Esophagus muscularis mucosa (tissue), 4 donors: ENCODE data around the gene CLEC4E. TPM values are rescaled to one million over a fixed set of nuclear protein-coding genes. Genes with fewer than 3 reads are reported as not detected.
"Not testable (repeated sequence)": the region's sequence is repeated elsewhere in the genome, so short reads cannot be mapped to it uniquely, and the experiment has no call there.

Source experiments
- DNase-seq: peaks from one replicate; pipeline ENCODE4 v3.0.0-alpha.2; 2017; ENCODE audit errors: extremely low spot score
- H3K27ac ChIP-seq, 4 donors: fragments of 200-600 bp; sonication (generic); replicated peaks in 1 of 4; 1 replicate in 3 of 4; 2 replicates in 1 of 4; pipeline ENCODE4 v1.5.1; 2016 to 2019; ENCODE audit warnings: mild to moderate bottlenecking in 1 of 4
- H3K27me3 ChIP-seq, 4 donors: fragments of 200-600 bp; sonication (generic); one replicate each; pipeline versions ENCODE4 v1.5.1 to v1.6.0; 2016 to 2019
- H3K36me3 ChIP-seq, 4 donors: fragments of 200-600 bp; sonication (generic); one replicate each; pipeline ENCODE4 v1.5.1; 2016 to 2019
- H3K4me1 ChIP-seq, 4 donors: fragments of 200-600 bp; sonication (generic); one replicate each; pipeline ENCODE4 v1.5.1; 2016 to 2019
- H3K4me3 ChIP-seq, 4 donors: fragments of 200-600 bp; sonication (generic); 1 replicate in 2 of 4; 2 replicates in 2 of 4; pipeline ENCODE4 v1.5.1; 2016 to 2019; ENCODE audit warnings: mild to moderate bottlenecking in 4 of 4, moderate library complexity in 1 of 4
- H3K9me3 ChIP-seq, 4 donors: fragments of 200-600 bp; sonication (generic); 1 replicate in 3 of 4; 2 replicates in 1 of 4; pipeline ENCODE4 v1.5.1; 2016 to 2019
- EP300 ChIP-seq: sonication (generic); formaldehyde crosslinking; IDR thresholded peaks from one replicate; pipeline ENCODE4 v1.6.1; 2017; ENCODE audit warnings: antibody characterized with exemption
- POLR2A ChIP-seq: fragments of 450-650 bp; IDR thresholded peaks from one replicate; pipeline ENCODE4 v1.6.1; 2017; ENCODE audit warnings: antibody characterized with exemption, moderate library complexity, mild to moderate bottlenecking, low read depth
- POLR2AphosphoS5 ChIP-seq, 2 donors: sonication (generic); formaldehyde crosslinking; IDR thresholded peaks; one replicate each; pipeline ENCODE4 v1.6.1; 2017; ENCODE audit warnings: antibody characterized with exemption in 2 of 2
- WGBS: methylation state at CpG from one replicate; pipeline ENCODE4 v1.1.5; 2018; 5-methylcytosine and 5-hydroxymethylcytosine counted together
- intact Hi-C: fragments of 100-400 bp; cut with DNase I; formaldehyde crosslinking; loops from one replicate; pipeline ENCODE4 v1.15.1; 2023
- total RNA-seq, 4 donors: library from RNA; depleted of rRNA; stranded (reverse); fragments of >200 nt; gene quantifications; one replicate each; pipeline versions ENCODE4 v1.1.0 to v1.2.1, GENCODE V29; 2016
- TF ChIP-seq, protein P1 (sequence below), 3 experiments: fragments of 200-600 bp in 2 of 3; fragments of 450-650 bp in 1 of 3; sonication (generic) in 2 of 3; IDR thresholded peaks; one replicate each; pipeline ENCODE4 v1.5.1; 2017 to 2019; ENCODE audit warnings: antibody characterized with exemption in 3 of 3, mild to moderate bottlenecking in 2 of 3, moderate library complexity in 1 of 3

Gene CLEC4E, protein sequence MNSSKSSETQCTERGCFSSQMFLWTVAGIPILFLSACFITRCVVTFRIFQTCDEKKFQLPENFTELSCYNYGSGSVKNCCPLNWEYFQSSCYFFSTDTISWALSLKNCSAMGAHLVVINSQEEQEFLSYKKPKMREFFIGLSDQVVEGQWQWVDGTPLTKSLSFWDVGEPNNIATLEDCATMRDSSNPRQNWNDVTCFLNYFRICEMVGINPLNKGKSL
- 1 to 10 TPM in 2 of 4 donors, under 1 TPM in 1, not detected in 1; 0.71 to 5.1 (median 3.7) TPM for total RNA-seq

DNA sequence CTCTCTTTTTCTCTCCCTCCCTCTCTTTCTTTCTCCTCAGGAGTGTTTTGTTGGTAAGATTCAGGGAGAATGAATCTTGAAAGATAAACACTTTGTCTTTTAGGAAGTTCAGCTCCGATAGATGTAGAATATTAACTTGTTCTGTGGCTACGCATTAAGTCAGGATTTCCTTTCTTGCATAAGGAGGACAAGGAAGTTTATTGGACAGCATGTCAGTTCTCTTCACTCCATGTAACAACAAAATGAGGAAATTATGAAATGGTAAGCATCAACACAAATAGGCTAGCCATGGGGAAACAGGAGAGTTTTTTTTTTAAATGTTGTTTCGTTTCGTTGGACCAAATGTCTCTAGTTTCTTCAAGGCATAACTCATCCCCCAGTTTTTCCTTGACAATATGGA is at the start of gene CLEC4E:
Gene CLEC4E (minus strand): TSS at position 75 of the 400 bp plus-strand sequence. CDS start 108 bp downstream, outside the sequence.
- H3K9me3 ChIP-seq, H3K36me3 ChIP-seq, H3K4me1 ChIP-seq, DNase-seq, H3K4me3 ChIP-seq, intact Hi-C loops, H3K27ac ChIP-seq, H3K27me3 ChIP-seq: not testable (repeated sequence)
- WGBS = 38% methylated on average over 4 of the region's 4 CpGs

DNA sequence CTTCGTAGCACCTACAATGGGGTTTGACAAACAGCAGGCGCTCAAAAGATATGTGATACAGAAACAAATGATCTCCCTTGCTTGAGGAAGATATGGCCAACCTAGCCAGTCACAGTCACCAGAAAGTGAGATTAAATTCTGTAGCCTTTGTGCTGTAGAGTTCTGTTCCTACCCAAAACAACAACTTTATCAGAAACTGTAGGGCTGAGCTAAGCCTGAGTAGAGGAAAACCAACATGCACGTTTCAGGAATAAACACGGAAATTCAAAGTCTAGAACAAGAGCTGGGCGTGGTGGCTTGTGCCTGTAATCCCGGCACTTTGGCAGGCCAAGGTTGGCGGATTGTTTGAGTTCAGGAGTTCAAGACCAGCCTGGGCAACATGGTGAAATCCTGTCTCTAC is 49.0 kb upstream of the CLEC4E start:
- WGBS = 86% methylated on average over 7 of the region's 7 CpGs
- DNase-seq = no peak
- TF ChIP-seq EP300 = no peak
- TF ChIP-seq, protein P1, sequence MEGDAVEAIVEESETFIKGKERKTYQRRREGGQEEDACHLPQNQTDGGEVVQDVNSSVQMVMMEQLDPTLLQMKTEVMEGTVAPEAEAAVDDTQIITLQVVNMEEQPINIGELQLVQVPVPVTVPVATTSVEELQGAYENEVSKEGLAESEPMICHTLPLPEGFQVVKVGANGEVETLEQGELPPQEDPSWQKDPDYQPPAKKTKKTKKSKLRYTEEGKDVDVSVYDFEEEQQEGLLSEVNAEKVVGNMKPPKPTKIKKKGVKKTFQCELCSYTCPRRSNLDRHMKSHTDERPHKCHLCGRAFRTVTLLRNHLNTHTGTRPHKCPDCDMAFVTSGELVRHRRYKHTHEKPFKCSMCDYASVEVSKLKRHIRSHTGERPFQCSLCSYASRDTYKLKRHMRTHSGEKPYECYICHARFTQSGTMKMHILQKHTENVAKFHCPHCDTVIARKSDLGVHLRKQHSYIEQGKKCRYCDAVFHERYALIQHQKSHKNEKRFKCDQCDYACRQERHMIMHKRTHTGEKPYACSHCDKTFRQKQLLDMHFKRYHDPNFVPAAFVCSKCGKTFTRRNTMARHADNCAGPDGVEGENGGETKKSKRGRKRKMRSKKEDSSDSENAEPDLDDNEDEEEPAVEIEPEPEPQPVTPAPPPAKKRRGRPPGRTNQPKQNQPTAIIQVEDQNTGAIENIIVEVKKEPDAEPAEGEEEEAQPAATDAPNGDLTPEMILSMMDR (IDR thresholded peaks at IDR 0.05) = no peak
- no peak for TF ChIP-seq POLR2A
- TF ChIP-seq POLR2AphosphoS5 (IDR thresholded peaks at IDR 0.05) = no peak
- H3K9me3 ChIP-seq = no peaks in the 10 kb centered on the region
- no peak overlapping the region for H3K4me3 ChIP-seq
- intact Hi-C loops = no loop called here
- H3K36me3 ChIP-seq = no peaks in the 10 kb centered on the region
- no peak overlapping the region for H3K27ac ChIP-seq
- H3K4me1 ChIP-seq = no peaks in the 10 kb centered on the region
- H3K27me3 ChIP-seq = no peaks in the 10 kb centered on the region

DNA sequence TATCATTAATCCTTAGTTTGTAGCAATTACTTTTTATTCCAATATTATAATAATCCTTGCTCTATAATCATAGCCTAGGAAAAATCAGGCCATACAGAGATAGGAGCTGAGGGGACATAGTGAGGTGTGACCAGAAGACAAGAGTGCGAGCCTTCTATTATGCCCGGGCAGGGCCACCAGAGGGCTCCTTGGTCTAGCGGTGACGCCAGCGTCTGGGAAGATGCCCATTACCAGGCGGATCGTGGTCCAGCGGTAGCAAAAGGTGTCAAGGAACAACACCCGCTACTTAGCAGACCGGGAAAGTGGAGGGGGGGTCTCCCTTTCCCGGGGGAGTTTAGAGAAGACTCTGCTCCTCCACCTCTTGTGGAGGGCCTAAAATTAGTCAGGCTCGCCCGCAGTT is 43.8 kb upstream of the CLEC4E start:
- H3K4me3 ChIP-seq, intact Hi-C loops, H3K27ac ChIP-seq, H3K4me1 ChIP-seq, H3K36me3 ChIP-seq, H3K9me3 ChIP-seq, DNase-seq, H3K27me3 ChIP-seq: not testable (repeated sequence)
- 92% methylated on average over 13 of the region's 13 CpGs for WGBS

DNA sequence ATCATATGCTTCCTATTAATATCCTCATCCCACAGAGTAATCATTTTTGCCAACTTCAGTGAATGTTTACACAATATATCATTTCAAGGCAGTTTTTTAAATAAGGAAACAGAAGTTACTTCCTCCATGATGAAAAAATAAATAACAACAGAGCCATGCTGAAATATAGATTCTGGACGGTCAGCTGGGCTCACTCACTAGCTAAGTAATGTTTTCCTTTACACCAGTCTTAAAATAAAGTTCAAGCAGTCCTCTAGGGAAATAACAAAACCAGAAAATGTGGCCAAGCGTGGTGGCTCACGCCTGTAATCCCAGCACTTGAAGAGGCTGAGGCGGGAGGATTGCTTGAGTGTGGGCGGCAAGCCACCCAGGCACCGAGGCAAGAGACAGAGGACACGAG is 43.3 kb upstream of the CLEC4E start:
- Histone ChIP-seq H3K36me3 (no peaks in the 10 kb centered on the region), H3K27me3 (no peaks in the 10 kb centered on the region), H3K27ac (no peak overlapping the region), H3K4me3 (no peak overlapping the region), H3K9me3 (no peaks in the 10 kb centered on the region), H3K4me1 (no peaks in the 10 kb centered on the region)
- intact Hi-C loops = no loop called here
- DNase-seq = no peak
- TF ChIP-seq, protein P1 (IDR thresholded peaks at IDR 0.05) = no peak
- no peak for TF ChIP-seq POLR2A
- no peak for TF ChIP-seq EP300
- no peak for TF ChIP-seq POLR2AphosphoS5 (IDR thresholded peaks at IDR 0.05)
- WGBS = 66% methylated on average over 7 of the region's 7 CpGs

DNA sequence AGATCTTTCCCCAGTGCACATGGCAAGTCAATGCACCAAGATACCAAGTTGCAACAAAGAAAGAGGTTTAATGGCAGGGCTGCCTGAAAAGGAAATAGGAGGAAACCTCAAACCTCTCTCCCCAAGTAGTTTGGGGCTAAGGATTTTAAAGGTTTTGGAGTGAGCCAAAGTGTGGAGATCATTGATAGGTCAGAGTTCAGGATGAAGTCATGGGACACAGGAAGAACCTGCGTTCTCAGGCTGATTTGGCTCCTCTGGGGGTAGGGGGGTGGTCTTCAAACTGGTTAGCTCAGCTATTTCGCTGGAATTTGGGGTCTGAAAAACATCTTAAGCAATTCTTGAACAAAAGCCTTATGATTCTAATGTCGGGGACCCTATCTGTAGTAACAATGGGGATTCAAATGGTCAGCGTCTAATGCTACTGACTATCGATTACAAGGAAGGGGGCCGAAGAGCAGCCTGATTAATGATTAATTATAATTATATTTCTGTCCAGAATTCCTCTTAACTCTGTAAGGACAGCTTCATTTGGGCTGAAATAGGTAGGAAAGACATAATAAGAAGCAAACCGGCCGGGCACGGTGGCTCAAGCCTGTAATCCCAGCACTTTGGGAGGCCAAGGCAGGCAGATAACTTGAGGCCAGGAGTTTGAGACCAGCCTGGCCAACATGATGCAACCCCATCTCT is 40.5 kb upstream of the CLEC4E start:
- no peak for DNase-seq
- intact Hi-C loops = no loop called here
- WGBS = 74% methylated on average over 9 of the region's 9 CpGs
- no peaks in the 10 kb centered on the region for H3K4me1 ChIP-seq
- H3K9me3 ChIP-seq = no peaks in the 10 kb centered on the region
- no peak overlapping the region for H3K4me3 ChIP-seq
- H3K27ac ChIP-seq = no peak overlapping the region
- H3K36me3 ChIP-seq = no peaks in the 10 kb centered on the region
- TF ChIP-seq POLR2AphosphoS5 (IDR thresholded peaks at IDR 0.05) = no peak
- TF ChIP-seq POLR2A = no peak
- TF ChIP-seq EP300 = no peak
- TF ChIP-seq, protein P1 (IDR thresholded peaks at IDR 0.05) = no peak
- no peaks in the 10 kb centered on the region for H3K27me3 ChIP-seq
